K562 (cell line): ENCODE measurements around the gene BZW2. TPM values are rescaled to one million over a fixed set of nuclear protein-coding genes. Genes with fewer than 3 reads are reported as not detected.

Experiments
- ATF4 ChIP-seq: fragments of 450-650 bp; formaldehyde crosslinking; IDR thresholded peaks from 2 replicates; pipeline ENCODE4 v1.4.0; 2022; ENCODE audit warnings: mild to moderate bottlenecking, moderate library complexity
- CBX5 ChIP-seq: IDR thresholded peaks from 2 replicates; pipeline ENCODE4 v1.6.1; 2014; ENCODE audit warnings: low read depth, borderline replicate concordance
- COPS2 ChIP-seq: fragments of 450-650 bp; conservative IDR thresholded peaks from 2 replicates; pipeline ENCODE4 v1.6.1; 2016; ENCODE audit warnings: mild to moderate bottlenecking, moderate library complexity
- CREM ChIP-seq: IDR thresholded peaks from 2 replicates; pipeline ENCODE4 v1.6.1; 2014; ENCODE audit warnings: antibody characterized with exemption, low read depth
- HBP1 ChIP-seq: fragments of 450-650 bp; formaldehyde crosslinking; IDR thresholded peaks from 2 replicates; pipeline ENCODE4 v1.4.0; 2022; ENCODE audit warnings: missing genetic modification characterization
- HIVEP1 ChIP-seq: fragments of 250-450 bp; sonication (Bioruptor Pico); IDR thresholded peaks from 2 replicates; pipeline ENCODE4 v1.4.0; 2020; ENCODE audit warnings: mild to moderate bottlenecking
- KAT8 ChIP-seq: fragments of 450-650 bp; IDR thresholded peaks from 2 replicates; pipeline ENCODE4 v1.6.1; 2016; ENCODE audit warnings: low read depth, mild to moderate bottlenecking
- NCOA1 ChIP-seq: fragments of 450-650 bp; IDR thresholded peaks from 2 replicates; pipeline ENCODE4 v1.6.1; 2016; ENCODE audit warnings: low read depth
- NFE2 ChIP-seq: IDR thresholded peaks from 2 replicates; pipeline ENCODE4 v1.6.1; 2014; ENCODE audit warnings: antibody characterized with exemption, low read depth
- PHF8 ChIP-seq: fragments of 200-600 bp; sonication (generic); IDR thresholded peaks from 2 replicates; pipeline ENCODE4 v1.6.1; 2012; ENCODE audit warnings: mixed run types, mild to moderate bottlenecking, inconsistent platforms, low read length, moderate library complexity, borderline replicate concordance
- SREBF2 ChIP-seq: sonication (generic); formaldehyde crosslinking; IDR thresholded peaks from 2 replicates; pipeline ENCODE4 v1.4.0; 2020; ENCODE audit warnings: mild to moderate bottlenecking, missing genetic modification reagents
- SRSF3 ChIP-seq: fragments of 200-400 bp; formaldehyde crosslinking; IDR thresholded peaks from 2 replicates; pipeline ENCODE4 v1.6.1; 2016; ENCODE audit warnings: mild to moderate bottlenecking, low read length, moderate library complexity; ENCODE audit not compliant: insufficient read depth
- TAF9B ChIP-seq: fragments of 450-650 bp; IDR thresholded peaks from 2 replicates; pipeline ENCODE4 v1.6.1; 2018; ENCODE audit warnings: mild to moderate bottlenecking; ENCODE audit not compliant: partially characterized antibody
- ZNF143 ChIP-seq: sonication (generic); formaldehyde crosslinking; IDR thresholded peaks from 2 replicates; pipeline ENCODE4 v1.9.0; 2022; ENCODE audit warnings: mild to moderate bottlenecking, missing genetic modification reagents
- ZNF253 ChIP-seq: fragments of 250-450 bp; sonication (Bioruptor Pico); conservative IDR thresholded peaks from 2 replicates; pipeline ENCODE4 v1.6.1; 2021; ENCODE audit warnings: mild to moderate bottlenecking
- ZNF274 ChIP-seq: IDR thresholded peaks from 2 replicates; pipeline ENCODE4 v1.6.1; 2011; ENCODE audit warnings: low read depth, mild to moderate bottlenecking, low read length, moderate library complexity, borderline replicate concordance
- ZNF695 ChIP-seq: fragments of 450-650 bp; formaldehyde crosslinking; IDR thresholded peaks from 2 replicates; pipeline ENCODE4 v1.4.0; 2020; ENCODE audit warnings: mild to moderate bottlenecking, moderate library complexity
- polyA plus RNA-seq, 8 experiments: library from polyadenylated mRNA; depleted of rRNA in 4 of 8; stranded (reverse) in 5 of 8; unstranded in 3 of 8; fragments of >200 nt; fragmentation: Nextera tagmentation in 2 of 8; fragmentation: Illumina TruSeq in 1 of 8; extraction: Ambion mirVana in 2 of 8; extraction: Trizol in 1 of 8; gene quantifications; 2 replicates each; pipeline versions ENCODE4 v1.2.1 to v1.2.3, GENCODE V29; 2011 to 2014; ENCODE audit warnings: inconsistent platforms in 1 of 8, missing spikeins in 1 of 8
- total RNA-seq, 7 experiments: library from RNA; depleted of rRNA in 6 of 7; stranded (reverse); fragments of >200 nt in 6 of 7; fragmentation: Illumina TruSeq in 2 of 7; extraction: Trizol in 2 of 7; gene quantifications; 2 replicates each; pipeline versions ENCODE4 v1.2.1 to v1.2.3, GENCODE V29; 2011 to 2021; ENCODE audit warnings: low replicate concordance in 1 of 7
- TF ChIP-seq, protein P1 (sequence below): sonication (generic); formaldehyde crosslinking; IDR thresholded peaks from 2 replicates; pipeline ENCODE4 v1.8.1; 2023; ENCODE audit warnings: missing genetic modification reagents, mild to moderate bottlenecking, borderline replicate concordance
- TF ChIP-seq, protein P2 (sequence below): IDR thresholded peaks from 3 replicates; pipeline ENCODE4 v1.6.1; 2011; ENCODE audit warnings: borderline replicate concordance, mild to moderate bottlenecking, moderate library complexity; ENCODE audit not compliant: insufficient read length; ENCODE audit errors: extremely low read depth

The BZW2 gene
- total and polyA plus RNA-seq, 9 of the 15 experiments (the other 6 are each of a cell fraction or from before 2014, with no cell fraction given) = 140 to 316 (median 173) TPM

DNA sequence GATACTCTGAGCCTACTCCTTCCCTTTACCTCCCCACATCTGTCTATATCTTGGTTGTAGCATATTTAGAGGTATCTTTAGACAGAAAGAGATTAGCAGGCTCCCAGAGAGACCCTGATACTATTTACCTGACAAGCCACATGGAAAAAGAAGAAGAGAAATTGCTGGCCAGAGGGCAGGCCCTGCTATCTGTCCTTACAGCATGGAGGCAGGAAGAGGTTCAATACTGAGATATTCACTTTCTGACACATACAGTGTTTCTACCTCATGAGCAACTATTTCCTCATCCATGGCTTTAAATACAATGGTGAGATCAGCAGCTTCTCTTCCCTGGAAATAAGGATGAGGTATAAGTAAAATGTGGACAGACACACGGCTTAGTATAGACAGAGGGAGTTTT is 73.7 kb downstream of the BZW2 start (continued):
- TF ChIP-seq CBX5 (no peak), ZNF695 (CRISPR knock-in tag) (no peak), ATF4 (CRISPR knock-in tag) (no peak), COPS2 (no peak), CREM (peak; percentile 76), SREBF2 (CRISPR knock-in tag) (no peak), KAT8 (no peak), HIVEP1 (no peak), ZNF143 (CRISPR knock-in tag) (no peak), NFE2 (no peak), ZNF253 (CRISPR knock-in tag) (no peak), SRSF3 (no peak), PHF8 (no peak), TAF9B (no peak), NCOA1 (peak; percentile 63; the same call in 1 of the 2 replicates), HBP1 (CRISPR knock-in tag) (no peak), ZNF274 (no peak)
- TF ChIP-seq, protein P1, sequence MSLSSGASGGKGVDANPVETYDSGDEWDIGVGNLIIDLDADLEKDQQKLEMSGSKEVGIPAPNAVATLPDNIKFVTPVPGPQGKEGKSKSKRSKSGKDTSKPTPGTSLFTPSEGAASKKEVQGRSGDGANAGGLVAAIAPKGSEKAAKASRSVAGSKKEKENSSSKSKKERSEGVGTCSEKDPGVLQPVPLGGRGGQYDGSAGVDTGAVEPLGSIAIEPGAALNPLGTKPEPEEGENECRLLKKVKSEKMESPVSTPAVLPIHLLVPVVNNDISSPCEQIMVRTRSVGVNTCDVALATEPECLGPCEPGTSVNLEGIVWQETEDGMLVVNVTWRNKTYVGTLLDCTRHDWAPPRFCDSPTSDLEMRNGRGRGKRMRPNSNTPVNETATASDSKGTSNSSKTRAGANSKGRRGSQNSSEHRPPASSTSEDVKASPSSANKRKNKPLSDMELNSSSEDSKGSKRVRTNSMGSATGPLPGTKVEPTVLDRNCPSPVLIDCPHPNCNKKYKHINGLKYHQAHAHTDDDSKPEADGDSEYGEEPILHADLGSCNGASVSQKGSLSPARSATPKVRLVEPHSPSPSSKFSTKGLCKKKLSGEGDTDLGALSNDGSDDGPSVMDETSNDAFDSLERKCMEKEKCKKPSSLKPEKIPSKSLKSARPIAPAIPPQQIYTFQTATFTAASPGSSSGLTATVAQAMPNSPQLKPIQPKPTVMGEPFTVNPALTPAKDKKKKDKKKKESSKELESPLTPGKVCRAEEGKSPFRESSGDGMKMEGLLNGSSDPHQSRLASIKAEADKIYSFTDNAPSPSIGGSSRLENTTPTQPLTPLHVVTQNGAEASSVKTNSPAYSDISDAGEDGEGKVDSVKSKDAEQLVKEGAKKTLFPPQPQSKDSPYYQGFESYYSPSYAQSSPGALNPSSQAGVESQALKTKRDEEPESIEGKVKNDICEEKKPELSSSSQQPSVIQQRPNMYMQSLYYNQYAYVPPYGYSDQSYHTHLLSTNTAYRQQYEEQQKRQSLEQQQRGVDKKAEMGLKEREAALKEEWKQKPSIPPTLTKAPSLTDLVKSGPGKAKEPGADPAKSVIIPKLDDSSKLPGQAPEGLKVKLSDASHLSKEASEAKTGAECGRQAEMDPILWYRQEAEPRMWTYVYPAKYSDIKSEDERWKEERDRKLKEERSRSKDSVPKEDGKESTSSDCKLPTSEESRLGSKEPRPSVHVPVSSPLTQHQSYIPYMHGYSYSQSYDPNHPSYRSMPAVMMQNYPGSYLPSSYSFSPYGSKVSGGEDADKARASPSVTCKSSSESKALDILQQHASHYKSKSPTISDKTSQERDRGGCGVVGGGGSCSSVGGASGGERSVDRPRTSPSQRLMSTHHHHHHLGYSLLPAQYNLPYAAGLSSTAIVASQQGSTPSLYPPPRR (CRISPR knock-in tag) = no peak
- TF ChIP-seq, protein P2, sequence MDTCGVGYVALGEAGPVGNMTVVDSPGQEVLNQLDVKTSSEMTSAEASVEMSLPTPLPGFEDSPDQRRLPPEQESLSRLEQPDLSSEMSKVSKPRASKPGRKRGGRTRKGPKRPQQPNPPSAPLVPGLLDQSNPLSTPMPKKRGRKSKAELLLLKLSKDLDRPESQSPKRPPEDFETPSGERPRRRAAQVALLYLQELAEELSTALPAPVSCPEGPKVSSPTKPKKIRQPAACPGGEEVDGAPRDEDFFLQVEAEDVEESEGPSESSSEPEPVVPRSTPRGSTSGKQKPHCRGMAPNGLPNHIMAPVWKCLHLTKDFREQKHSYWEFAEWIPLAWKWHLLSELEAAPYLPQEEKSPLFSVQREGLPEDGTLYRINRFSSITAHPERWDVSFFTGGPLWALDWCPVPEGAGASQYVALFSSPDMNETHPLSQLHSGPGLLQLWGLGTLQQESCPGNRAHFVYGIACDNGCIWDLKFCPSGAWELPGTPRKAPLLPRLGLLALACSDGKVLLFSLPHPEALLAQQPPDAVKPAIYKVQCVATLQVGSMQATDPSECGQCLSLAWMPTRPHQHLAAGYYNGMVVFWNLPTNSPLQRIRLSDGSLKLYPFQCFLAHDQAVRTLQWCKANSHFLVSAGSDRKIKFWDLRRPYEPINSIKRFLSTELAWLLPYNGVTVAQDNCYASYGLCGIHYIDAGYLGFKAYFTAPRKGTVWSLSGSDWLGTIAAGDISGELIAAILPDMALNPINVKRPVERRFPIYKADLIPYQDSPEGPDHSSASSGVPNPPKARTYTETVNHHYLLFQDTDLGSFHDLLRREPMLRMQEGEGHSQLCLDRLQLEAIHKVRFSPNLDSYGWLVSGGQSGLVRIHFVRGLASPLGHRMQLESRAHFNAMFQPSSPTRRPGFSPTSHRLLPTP = no peak
